K562 (cell line): ENCODE results near the gene SOCS4. TPM values are rescaled to one million over a fixed set of nuclear protein-coding genes. Genes with fewer than 3 reads are reported as not detected.

Source experiments
- ATAC-seq: fragments of 200-7000 bp; cut with Tn5 transposase; 3 replicates; pipeline ENCODE4 v1.9.1; 2020; ENCODE audit warnings: moderate library complexity
- BruUV-seq: library from RNA; stranded (reverse); fragments of 400-500 nt; replicated peaks from 2 replicates; lab custom pipeline; 2021; lab: Mats Ljungman, UMichigan
- CTCF ChIA-PET: fragments of 300-600 bp; formaldehyde crosslinking; extraction: SDS; loops from one replicate; lab custom pipeline; 2021; ENCODE audit warnings: low intra/inter-chr PET ratio; lab: Yijun Ruan, JAX
- POLR2A ChIA-PET: fragments of 300-600, 350-650 bp; sonication (Branson Sonifier 250); formaldehyde crosslinking; extraction: SDS; loops from one replicate; lab custom pipeline; 2021; ENCODE audit warnings: antibody characterized with exemption, inconsistent platforms; lab: Yijun Ruan, JAX
- DNase-seq, 4 experiments: peaks; one replicate each; pipeline versions ENCODE4 v3.0.0 to v3.0.0-alpha.2; 2011 to 2018; ENCODE audit warnings: low spot score in 3 of 4, mixed read lengths in 3 of 4; ENCODE audit errors: extremely low read depth in 1 of 4
- FAIRE-seq: peaks from 2 replicates; lab custom pipeline; 2011; peaks lifted over from hg19 to GRCh38; lab: Jason Lieb, UNC
- H2AFZ ChIP-seq: 2 replicates; pipeline ENCODE4 v1.6.0; 2011; ENCODE audit warnings: low read depth, low read length, control low read depth, inconsistent platforms
- H3K27ac ChIP-seq: fragments of 200-600 bp; 3 replicates; pipeline ENCODE4 v1.8.0; 2011; ENCODE audit warnings: low read depth, mild to moderate bottlenecking, control low read depth, inconsistent platforms, low read length, moderate library complexity, mixed read lengths; ENCODE audit errors: extremely low read depth
- H3K27me3 ChIP-seq, 2 experiments: fragments of 300-600 bp in 1 of 2; 2 replicates in 1 of 2; 3 replicates in 1 of 2; pipeline versions ENCODE4 v1.6.0 to v1.8.0; 2011; ENCODE audit warnings: inconsistent platforms in 2 of 2, low read length in 2 of 2, mild to moderate bottlenecking in 1 of 2, mixed read lengths in 1 of 2, moderate library complexity in 1 of 2; ENCODE audit not compliant: control insufficient read depth in 2 of 2, insufficient read depth in 2 of 2
- H3K36me3 ChIP-seq: fragments of 300-600 bp; 3 replicates; pipeline ENCODE4 v1.8.0; 2011; ENCODE audit warnings: mild to moderate bottlenecking, low read length, inconsistent platforms; ENCODE audit not compliant: control insufficient read depth, insufficient read depth
- H3K4me1 ChIP-seq, 2 experiments: fragments of 200-600 bp in 1 of 2; replicated peaks in 1 of 2; 2 replicates in 1 of 2; 3 replicates in 1 of 2; pipeline versions ENCODE4 v1.5.1 to v1.8.0; 2011; ENCODE audit warnings: inconsistent platforms in 2 of 2, low read length in 2 of 2, mild to moderate bottlenecking in 1 of 2, mixed read lengths in 1 of 2, moderate library complexity in 1 of 2; ENCODE audit not compliant: control insufficient read depth in 2 of 2, insufficient read depth in 2 of 2
- H3K4me2 ChIP-seq: 2 replicates; pipeline ENCODE4 v1.6.1; 2011; ENCODE audit warnings: low read length, control low read depth, inconsistent platforms, mixed read lengths; ENCODE audit not compliant: insufficient read depth
- H3K4me3 ChIP-seq: fragments of 200-600 bp; sonication (generic), shearing (Covaris generic); 2 replicates; pipeline ENCODE4 v1.5.1; 2016; ENCODE audit warnings: control low read depth, inconsistent platforms
- H3K79me2 ChIP-seq: fragments of 200-600 bp; 3 replicates; pipeline ENCODE4 v1.8.0; 2011; ENCODE audit warnings: low read length, inconsistent platforms; ENCODE audit not compliant: control insufficient read depth, insufficient read depth
- H3K9ac ChIP-seq, 2 experiments: 2 replicates each; pipeline versions ENCODE4 v1.6.0 to v1.6.1; 2011; ENCODE audit warnings: low read depth in 2 of 2, low read length in 2 of 2, control low read depth in 1 of 2, inconsistent platforms in 1 of 2, mild to moderate bottlenecking in 1 of 2, mixed read lengths in 1 of 2; ENCODE audit not compliant: insufficient read depth in 1 of 2
- H3K9me1 ChIP-seq: one replicate; pipeline ENCODE4 v1.6.0; 2011; ENCODE audit warnings: inconsistent platforms, mild to moderate bottlenecking, low read length, moderate library complexity; ENCODE audit not compliant: control insufficient read depth, insufficient read depth
- H3K9me3 ChIP-seq: replicated peaks from 2 replicates; pipeline ENCODE4 v1.5.1; 2011; ENCODE audit warnings: low read depth, low read length, inconsistent platforms; ENCODE audit not compliant: control insufficient read depth, insufficient read depth
- H4K20me1 ChIP-seq: replicated peaks from 2 replicates; pipeline ENCODE4 v1.6.1; 2011; ENCODE audit warnings: low read length, inconsistent platforms, mixed read lengths; ENCODE audit not compliant: control insufficient read depth, insufficient read depth
- L3MBTL2 ChIP-seq: fragments of 450-650 bp; IDR thresholded peaks from 2 replicates; pipeline ENCODE4 v1.6.1; 2016; ENCODE audit warnings: mild to moderate bottlenecking, moderate library complexity
- MED1 ChIP-seq: sonication (generic); formaldehyde crosslinking; IDR thresholded peaks from 2 replicates; pipeline ENCODE4 v1.8.1; 2023; ENCODE audit warnings: missing genetic modification reagents, borderline replicate concordance
- ZNF589 ChIP-seq: fragments of 200-800 bp; sonication (Bioruptor generic); IDR thresholded peaks from 2 replicates; pipeline ENCODE4 v1.6.1; 2016; ENCODE audit warnings: low read depth, missing genetic modification characterization, missing compliant biosample characterization
- WGBS: fragments of 100-300 bp; shearing (Covaris generic); methylation state at CpG from one replicate; pipeline ENCODE4 v1.1.6; 2016; ENCODE audit warnings: low coverage, mixed read lengths; ENCODE audit not compliant: insufficient coverage; ENCODE audit errors: missing lambda C conversion rate; 5-methylcytosine and 5-hydroxymethylcytosine counted together
- in situ Hi-C: fragments of 300-500 bp; cut with MboI; formaldehyde crosslinking; loops from 4 replicates; pipeline ENCODE4 v1.15.0; 2018; ENCODE audit warnings: inconsistent platforms, mixed read lengths
- intact Hi-C: fragments of 100-400 bp; cut with micrococcal nuclease; formaldehyde crosslinking; loops from 2 replicates; pipeline ENCODE4 v1.14.2; 2022
- polyA plus RNA-seq, 8 experiments: library from polyadenylated mRNA; depleted of rRNA in 4 of 8; stranded (reverse) in 5 of 8; unstranded in 3 of 8; fragments of >200 nt; fragmentation: Nextera tagmentation in 2 of 8; fragmentation: Illumina TruSeq in 1 of 8; extraction: Ambion mirVana in 2 of 8; extraction: Trizol in 1 of 8; gene quantifications; 2 replicates each; pipeline versions ENCODE4 v1.2.1 to v1.2.3, GENCODE V29; 2011 to 2014; ENCODE audit warnings: inconsistent platforms in 1 of 8, missing spikeins in 1 of 8
- total RNA-seq, 7 experiments: library from RNA; depleted of rRNA in 6 of 7; stranded (reverse); fragments of >200 nt in 6 of 7; fragmentation: Illumina TruSeq in 2 of 7; extraction: Trizol in 2 of 7; gene quantifications; 2 replicates each; pipeline versions ENCODE4 v1.2.1 to v1.2.3, GENCODE V29; 2011 to 2021; ENCODE audit warnings: low replicate concordance in 1 of 7
- TF ChIP-seq, protein P1 (sequence below): fragments of 450-650 bp; IDR thresholded peaks from 2 replicates; pipeline ENCODE4 v1.6.1; 2016; ENCODE audit warnings: mild to moderate bottlenecking, moderate library complexity
- TF ChIP-seq, protein P2 (sequence below): fragments of 450-650 bp; IDR thresholded peaks from 2 replicates; pipeline ENCODE4 v1.6.1; 2017; ENCODE audit warnings: antibody characterized with exemption, mild to moderate bottlenecking

SOCS4 gene
- total and polyA plus RNA-seq, 9 of the 15 experiments (the other 6 are each of a cell fraction or from before 2014, with no cell fraction given) = 2.6 to 12.7 (median 9.7) TPM

DNA sequence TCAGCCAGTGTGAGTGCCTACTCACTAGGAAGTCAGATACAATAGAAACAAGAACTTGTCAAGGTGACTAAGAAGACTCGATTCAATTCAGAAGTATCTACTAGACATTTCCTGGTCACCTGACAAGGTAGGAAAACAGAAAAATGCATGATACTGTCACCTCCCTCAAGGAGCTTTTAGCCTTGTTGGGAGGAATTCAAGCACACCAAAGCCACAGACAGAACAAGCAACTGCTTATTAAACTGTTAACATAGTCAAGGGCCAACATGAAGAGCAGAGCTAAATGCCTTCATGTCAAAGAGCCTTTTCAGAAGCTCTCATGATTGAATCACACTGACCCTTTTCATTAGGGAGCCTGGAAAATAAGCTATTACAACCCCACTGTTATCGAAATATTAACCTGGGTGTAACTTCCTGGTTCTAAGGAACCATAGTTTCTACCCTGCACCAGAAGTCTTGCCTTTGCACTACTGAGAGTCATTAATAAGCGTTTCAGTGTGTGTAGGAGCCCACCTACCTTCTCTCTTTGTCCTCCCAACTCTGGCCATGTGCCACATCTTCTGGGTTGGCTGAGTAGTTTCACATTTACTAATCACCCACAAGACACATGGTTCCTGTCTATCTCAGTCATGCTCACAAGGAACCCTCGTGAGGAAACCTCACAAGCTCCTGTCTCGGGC lies 71.0 kb downstream of the SOCS4 start:
- no peaks in the 10 kb centered on the region for H3K79me2 ChIP-seq
- 28% methylated on average over 5 of the region's 5 CpGs for WGBS
- H3K27me3 ChIP-seq = no peaks in the 10 kb centered on the region
- ChIA-PET CTCF (no interaction called here), POLR2A (interaction anchor here (0.6 kb wide), 1 partner anchor 19 kb away, joined by 6 read pairs; no protein-coding TSS in a partner anchor)
- FAIRE-seq (peak; percentile 37), DNase-seq (no peak), ATAC-seq (no peak)
- no peak overlapping the region for H3K9ac ChIP-seq
- no peaks in the 10 kb centered on the region for H3K9me1 ChIP-seq
- in situ Hi-C loops = no loop called here
- H3K27ac ChIP-seq = no peak overlapping the region
- H3K9me3 ChIP-seq = no peaks in the 10 kb centered on the region
- no peaks in the 10 kb centered on the region for H4K20me1 ChIP-seq
- no peak overlapping the region for H3K4me3 ChIP-seq
- H3K36me3 ChIP-seq = no peaks in the 10 kb centered on the region
- H2AFZ ChIP-seq = peak overlapping the region; percentile 89
- intact Hi-C loops = no loop called here
- BruUV-seq = no TSS peak
- H3K4me1 ChIP-seq = peaks cover 4 to 20% of the 10 kb centered on the region in 2 experiments; a peak in 4 of 5 replicates
- no peak overlapping the region for H3K4me2 ChIP-seq
- TF ChIP-seq MED1 (CRISPR knock-in tag) (no peak), L3MBTL2 (peak; percentile 53; the same call in 1 of the 2 replicates), ZNF589 (CRISPR knock-in tag) (peak; percentile 51; the same call in 1 of the 2 replicates)
- TF ChIP-seq, protein P1, sequence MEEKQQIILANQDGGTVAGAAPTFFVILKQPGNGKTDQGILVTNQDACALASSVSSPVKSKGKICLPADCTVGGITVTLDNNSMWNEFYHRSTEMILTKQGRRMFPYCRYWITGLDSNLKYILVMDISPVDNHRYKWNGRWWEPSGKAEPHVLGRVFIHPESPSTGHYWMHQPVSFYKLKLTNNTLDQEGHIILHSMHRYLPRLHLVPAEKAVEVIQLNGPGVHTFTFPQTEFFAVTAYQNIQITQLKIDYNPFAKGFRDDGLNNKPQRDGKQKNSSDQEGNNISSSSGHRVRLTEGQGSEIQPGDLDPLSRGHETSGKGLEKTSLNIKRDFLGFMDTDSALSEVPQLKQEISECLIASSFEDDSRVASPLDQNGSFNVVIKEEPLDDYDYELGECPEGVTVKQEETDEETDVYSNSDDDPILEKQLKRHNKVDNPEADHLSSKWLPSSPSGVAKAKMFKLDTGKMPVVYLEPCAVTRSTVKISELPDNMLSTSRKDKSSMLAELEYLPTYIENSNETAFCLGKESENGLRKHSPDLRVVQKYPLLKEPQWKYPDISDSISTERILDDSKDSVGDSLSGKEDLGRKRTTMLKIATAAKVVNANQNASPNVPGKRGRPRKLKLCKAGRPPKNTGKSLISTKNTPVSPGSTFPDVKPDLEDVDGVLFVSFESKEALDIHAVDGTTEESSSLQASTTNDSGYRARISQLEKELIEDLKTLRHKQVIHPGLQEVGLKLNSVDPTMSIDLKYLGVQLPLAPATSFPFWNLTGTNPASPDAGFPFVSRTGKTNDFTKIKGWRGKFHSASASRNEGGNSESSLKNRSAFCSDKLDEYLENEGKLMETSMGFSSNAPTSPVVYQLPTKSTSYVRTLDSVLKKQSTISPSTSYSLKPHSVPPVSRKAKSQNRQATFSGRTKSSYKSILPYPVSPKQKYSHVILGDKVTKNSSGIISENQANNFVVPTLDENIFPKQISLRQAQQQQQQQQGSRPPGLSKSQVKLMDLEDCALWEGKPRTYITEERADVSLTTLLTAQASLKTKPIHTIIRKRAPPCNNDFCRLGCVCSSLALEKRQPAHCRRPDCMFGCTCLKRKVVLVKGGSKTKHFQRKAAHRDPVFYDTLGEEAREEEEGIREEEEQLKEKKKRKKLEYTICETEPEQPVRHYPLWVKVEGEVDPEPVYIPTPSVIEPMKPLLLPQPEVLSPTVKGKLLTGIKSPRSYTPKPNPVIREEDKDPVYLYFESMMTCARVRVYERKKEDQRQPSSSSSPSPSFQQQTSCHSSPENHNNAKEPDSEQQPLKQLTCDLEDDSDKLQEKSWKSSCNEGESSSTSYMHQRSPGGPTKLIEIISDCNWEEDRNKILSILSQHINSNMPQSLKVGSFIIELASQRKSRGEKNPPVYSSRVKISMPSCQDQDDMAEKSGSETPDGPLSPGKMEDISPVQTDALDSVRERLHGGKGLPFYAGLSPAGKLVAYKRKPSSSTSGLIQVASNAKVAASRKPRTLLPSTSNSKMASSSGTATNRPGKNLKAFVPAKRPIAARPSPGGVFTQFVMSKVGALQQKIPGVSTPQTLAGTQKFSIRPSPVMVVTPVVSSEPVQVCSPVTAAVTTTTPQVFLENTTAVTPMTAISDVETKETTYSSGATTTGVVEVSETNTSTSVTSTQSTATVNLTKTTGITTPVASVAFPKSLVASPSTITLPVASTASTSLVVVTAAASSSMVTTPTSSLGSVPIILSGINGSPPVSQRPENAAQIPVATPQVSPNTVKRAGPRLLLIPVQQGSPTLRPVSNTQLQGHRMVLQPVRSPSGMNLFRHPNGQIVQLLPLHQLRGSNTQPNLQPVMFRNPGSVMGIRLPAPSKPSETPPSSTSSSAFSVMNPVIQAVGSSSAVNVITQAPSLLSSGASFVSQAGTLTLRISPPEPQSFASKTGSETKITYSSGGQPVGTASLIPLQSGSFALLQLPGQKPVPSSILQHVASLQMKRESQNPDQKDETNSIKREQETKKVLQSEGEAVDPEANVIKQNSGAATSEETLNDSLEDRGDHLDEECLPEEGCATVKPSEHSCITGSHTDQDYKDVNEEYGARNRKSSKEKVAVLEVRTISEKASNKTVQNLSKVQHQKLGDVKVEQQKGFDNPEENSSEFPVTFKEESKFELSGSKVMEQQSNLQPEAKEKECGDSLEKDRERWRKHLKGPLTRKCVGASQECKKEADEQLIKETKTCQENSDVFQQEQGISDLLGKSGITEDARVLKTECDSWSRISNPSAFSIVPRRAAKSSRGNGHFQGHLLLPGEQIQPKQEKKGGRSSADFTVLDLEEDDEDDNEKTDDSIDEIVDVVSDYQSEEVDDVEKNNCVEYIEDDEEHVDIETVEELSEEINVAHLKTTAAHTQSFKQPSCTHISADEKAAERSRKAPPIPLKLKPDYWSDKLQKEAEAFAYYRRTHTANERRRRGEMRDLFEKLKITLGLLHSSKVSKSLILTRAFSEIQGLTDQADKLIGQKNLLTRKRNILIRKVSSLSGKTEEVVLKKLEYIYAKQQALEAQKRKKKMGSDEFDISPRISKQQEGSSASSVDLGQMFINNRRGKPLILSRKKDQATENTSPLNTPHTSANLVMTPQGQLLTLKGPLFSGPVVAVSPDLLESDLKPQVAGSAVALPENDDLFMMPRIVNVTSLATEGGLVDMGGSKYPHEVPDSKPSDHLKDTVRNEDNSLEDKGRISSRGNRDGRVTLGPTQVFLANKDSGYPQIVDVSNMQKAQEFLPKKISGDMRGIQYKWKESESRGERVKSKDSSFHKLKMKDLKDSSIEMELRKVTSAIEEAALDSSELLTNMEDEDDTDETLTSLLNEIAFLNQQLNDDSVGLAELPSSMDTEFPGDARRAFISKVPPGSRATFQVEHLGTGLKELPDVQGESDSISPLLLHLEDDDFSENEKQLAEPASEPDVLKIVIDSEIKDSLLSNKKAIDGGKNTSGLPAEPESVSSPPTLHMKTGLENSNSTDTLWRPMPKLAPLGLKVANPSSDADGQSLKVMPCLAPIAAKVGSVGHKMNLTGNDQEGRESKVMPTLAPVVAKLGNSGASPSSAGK = peak; percentile 62
- TF ChIP-seq, protein P2, sequence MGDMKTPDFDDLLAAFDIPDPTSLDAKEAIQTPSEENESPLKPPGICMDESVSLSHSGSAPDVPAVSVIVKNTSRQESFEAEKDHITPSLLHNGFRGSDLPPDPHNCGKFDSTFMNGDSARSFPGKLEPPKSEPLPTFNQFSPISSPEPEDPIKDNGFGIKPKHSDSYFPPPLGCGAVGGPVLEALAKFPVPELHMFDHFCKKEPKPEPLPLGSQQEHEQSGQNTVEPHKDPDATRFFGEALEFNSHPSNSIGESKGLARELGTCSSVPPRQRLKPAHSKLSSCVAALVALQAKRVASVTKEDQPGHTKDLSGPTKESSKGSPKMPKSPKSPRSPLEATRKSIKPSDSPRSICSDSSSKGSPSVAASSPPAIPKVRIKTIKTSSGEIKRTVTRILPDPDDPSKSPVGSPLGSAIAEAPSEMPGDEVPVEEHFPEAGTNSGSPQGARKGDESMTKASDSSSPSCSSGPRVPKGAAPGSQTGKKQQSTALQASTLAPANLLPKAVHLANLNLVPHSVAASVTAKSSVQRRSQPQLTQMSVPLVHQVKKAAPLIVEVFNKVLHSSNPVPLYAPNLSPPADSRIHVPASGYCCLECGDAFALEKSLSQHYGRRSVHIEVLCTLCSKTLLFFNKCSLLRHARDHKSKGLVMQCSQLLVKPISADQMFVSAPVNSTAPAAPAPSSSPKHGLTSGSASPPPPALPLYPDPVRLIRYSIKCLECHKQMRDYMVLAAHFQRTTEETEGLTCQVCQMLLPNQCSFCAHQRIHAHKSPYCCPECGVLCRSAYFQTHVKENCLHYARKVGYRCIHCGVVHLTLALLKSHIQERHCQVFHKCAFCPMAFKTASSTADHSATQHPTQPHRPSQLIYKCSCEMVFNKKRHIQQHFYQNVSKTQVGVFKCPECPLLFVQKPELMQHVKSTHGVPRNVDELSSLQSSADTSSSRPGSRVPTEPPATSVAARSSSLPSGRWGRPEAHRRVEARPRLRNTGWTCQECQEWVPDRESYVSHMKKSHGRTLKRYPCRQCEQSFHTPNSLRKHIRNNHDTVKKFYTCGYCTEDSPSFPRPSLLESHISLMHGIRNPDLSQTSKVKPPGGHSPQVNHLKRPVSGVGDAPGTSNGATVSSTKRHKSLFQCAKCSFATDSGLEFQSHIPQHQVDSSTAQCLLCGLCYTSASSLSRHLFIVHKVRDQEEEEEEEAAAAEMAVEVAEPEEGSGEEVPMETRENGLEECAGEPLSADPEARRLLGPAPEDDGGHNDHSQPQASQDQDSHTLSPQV = peak; percentile 70; the same call in 1 of the 2 replicates
